Coronary artery (tissue), 2 donors: ENCODE results near the gene PLA2G3.

Experiments used
- DNase-seq: peaks from one replicate; pipeline ENCODE4 v3.0.0-alpha.2; 2017; ENCODE audit warnings: low spot score
- H3K27ac ChIP-seq, 2 donors: fragments of 200-600 bp; sonication (generic); one replicate each; pipeline ENCODE4 v1.5.1; 2016 to 2019
- H3K4me3 ChIP-seq: fragments of 200-600 bp; sonication (generic); 2 replicates; pipeline ENCODE4 v1.5.1; 2016; ENCODE audit warnings: mild to moderate bottlenecking, moderate library complexity
- CTCF ChIP-seq: fragments of 200-600 bp; sonication (generic); IDR thresholded peaks from one replicate; pipeline ENCODE4 v1.5.1; 2019; ENCODE audit warnings: antibody characterized with exemption

The PLA2G3 gene

GRCh38 chr22:31160328-31160978 lies 20.1 kb upstream of the PLA2G3 start:
- Histone ChIP-seq H3K27ac (peak overlapping the region; percentile 84 to 92), H3K4me3 (peak overlapping the region; percentile 86)
- no peak for DNase-seq
- no peak for TF ChIP-seq CTCF

GRCh38 chr22:31155422-31155821 lies 15.1 kb upstream of the PLA2G3 start:
- DNase-seq, result no peak
- H3K4me3 ChIP-seq, result no peak overlapping the region
- TF ChIP-seq CTCF, result no peak
- H3K27ac ChIP-seq, result peak overlapping the region; percentile 73 to 94

- Histone ChIP-seq H3K4me3 (no peak overlapping the region), H3K27ac (peak overlapping the region; percentile 73 to 94)
- TF ChIP-seq CTCF, result no peak
- DNase-seq, result no peak
These were observed 14.7 kb upstream of the PLA2G3 start for GRCh38 chr22:31154975-31155374.

GRCh38 chr22:31153357-31153756 lies 13.0 kb upstream of the PLA2G3 start:
- H3K4me3 ChIP-seq, result no peak overlapping the region
- no peak for TF ChIP-seq CTCF
- no peak for DNase-seq
- peak overlapping the region; percentile 73 to 94 for H3K27ac ChIP-seq

GRCh38 chr22:31151872-31152271 lies 11.6 kb upstream of the PLA2G3 start:
- no peak for DNase-seq
- H3K27ac ChIP-seq, result no peak overlapping the region
- H3K4me3 ChIP-seq, result no peak overlapping the region
- TF ChIP-seq CTCF, result no peak

- Histone ChIP-seq H3K27ac (no peak overlapping the region), H3K4me3 (no peak overlapping the region)
- DNase-seq, result no peak
- no peak for TF ChIP-seq CTCF
These were observed 10.3 kb upstream of the PLA2G3 start for GRCh38 chr22:31150615-31151014.

- TF ChIP-seq CTCF, result peak; percentile 91
- peak overlapping the region; percentile 75 to 84 for H3K27ac ChIP-seq
- H3K4me3 ChIP-seq, result no peak overlapping the region
- DNase-seq, result peak; percentile 85
These were observed 8.8 kb upstream of the PLA2G3 start for GRCh38 chr22:31148953-31149627.
